GM21619 (cell line): ENCODE data around the gene TRAF7.
"Not testable (repeated sequence)": the region's sequence is repeated elsewhere in the genome, so short reads cannot be mapped to it uniquely, and the experiment has no call there.

Source experiments
- ATAC-seq: cut with Tn5 transposase; IDR thresholded peaks from one replicate; pipeline ENCODE4 v1.9.1; 2021; ENCODE audit not compliant: unreplicated experiment

TRAF7 gene

DNA sequence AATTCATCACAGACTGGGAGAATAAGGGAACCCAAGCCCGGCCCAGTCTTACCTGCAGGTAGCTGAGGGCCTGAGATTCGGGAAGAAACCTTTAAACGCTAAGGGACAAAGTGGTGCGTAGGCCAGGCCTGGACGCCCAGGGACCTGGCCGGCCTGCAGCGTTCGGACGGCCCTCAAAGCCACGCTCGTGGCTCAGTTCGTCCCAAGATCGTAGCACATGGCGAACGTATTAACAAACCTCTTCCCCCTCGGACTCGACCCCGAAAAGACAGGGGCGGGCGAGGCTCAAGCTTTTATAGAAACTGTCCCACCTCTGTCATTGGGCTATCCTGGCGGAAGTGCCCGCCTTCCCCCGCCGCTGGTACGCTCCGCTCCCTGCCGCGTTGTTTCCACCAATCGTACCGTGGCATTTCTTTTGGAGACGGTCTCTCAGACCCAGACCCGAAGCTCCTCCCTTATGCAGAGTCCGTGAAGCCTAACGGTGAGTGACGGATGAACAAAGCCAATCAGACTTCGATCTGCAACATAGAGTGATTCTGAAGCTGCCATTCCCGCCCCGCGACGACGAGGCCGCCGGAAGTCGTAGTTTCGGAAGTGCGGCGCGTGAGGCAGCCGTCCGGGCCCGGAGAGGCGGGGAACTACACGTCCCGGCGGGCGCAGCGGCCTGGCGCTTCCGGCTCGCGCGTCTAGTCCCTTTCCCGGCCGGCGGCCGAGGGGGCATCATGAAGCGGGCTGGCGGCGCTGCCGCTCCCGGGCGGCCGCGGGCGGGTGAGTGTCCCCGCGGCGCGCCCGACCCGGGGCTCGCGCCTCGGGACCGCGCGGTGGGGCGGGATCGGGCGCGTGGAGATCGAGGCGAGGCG is at the start of gene TRAF7:
TRAF7 (plus strand) TSS at position 692 of the 860 bp plus-strand sequence. CDS start 8,139 bp downstream, outside the sequence.
- ATAC-seq, result peak; percentile 85

DNA sequence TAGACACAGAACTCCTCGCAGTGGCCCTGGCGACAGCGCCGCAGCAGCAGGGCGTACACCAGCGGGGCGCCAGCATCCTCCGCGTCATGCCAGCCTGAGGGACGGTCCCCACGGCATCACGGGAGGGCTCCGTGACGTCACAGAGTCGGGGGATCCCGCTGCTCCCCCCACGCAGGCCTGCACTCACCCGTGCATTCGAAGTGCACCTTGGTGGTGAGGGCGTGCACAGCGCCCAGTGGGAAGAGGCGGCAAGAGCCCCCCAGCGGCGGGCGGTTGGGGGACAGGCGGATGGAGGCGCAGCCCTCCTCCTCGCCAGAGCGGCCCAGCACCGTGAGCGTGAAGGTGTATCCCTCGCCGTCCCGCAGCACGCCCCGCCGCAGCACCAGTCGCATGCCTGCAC is 49.4 kb upstream of the TRAF7 start:
- not testable (repeated sequence) for ATAC-seq

- ATAC-seq, result not testable (repeated sequence)
Measured at GRCh38 chr16:2107121-2107790, 48.3 kb upstream of the TRAF7 start.

DNA sequence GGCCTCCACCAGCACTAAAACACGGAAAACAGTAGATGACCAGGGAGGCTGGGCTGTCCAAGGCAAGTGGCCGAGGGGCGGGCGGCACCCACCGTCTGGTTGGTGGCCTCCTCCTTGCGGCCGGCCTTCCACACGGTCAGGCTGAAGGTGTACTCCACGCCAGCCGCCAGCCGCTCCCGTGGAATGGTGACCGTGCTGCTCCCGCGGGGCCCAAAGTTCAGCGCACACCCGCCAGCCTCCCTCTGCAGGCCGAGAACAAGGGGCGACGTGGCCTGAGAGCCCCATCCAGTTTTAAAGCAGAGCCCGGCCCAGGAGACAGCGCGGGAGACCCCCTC is 47.8 kb upstream of the TRAF7 start:
- ATAC-seq, result not testable (repeated sequence)

DNA sequence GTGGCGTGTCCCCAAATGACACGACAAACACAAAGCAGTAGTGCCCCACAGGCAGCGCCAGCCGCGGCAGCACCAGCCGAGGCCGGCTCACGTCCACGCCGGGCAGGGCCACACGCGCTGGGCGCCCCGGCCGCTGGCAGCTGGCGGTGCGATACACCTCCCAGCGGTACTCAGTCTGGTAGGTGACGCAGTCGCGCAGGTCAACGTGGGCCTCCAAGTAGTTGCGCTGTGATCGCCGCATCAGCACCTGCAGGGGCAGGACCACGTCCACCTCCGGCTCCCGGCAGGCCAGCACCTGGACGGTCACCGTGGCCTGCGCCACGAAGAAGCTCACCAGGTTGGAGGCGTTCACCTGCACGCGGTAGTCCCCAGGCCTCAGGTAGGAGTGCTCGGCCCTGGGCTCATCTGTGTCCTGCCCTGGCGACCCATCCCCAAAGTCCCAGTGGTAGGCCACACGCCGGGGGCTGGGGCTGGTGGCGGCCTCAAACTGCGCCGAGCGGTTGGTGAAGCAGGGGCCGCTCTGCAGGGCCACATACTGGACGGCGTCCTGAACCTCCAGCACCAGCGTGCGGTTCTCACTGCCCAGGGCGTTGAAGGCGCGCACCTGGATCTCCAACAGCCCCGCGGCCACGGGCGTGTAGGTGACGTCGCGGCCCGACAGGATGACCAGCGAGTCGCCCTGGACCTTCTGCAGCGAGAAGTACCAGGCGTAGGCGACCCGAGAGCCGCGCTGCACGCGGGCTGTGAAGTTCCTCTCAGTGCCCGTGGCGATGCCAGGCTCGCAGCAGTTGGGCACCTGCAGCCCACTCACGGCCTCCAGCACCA is 46.9 kb upstream of the TRAF7 start:
- ATAC-seq, result not testable (repeated sequence)

DNA sequence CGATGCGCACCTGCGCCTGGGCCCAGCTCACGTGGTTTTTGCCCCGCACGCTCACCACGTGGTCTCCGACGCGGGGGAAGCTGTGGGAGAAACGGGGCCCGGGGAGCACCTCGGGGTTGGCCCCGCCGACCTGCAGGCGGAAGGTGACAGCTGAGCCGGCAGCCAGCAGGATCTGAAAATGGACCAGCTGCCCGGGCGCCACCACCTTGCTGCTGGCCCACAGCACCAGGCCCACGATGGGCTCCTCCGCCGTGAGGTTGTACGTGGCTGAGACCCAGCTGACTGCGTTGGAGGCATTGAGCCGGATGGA is 46.4 kb upstream of the TRAF7 start:
- ATAC-seq, result not testable (repeated sequence)

DNA sequence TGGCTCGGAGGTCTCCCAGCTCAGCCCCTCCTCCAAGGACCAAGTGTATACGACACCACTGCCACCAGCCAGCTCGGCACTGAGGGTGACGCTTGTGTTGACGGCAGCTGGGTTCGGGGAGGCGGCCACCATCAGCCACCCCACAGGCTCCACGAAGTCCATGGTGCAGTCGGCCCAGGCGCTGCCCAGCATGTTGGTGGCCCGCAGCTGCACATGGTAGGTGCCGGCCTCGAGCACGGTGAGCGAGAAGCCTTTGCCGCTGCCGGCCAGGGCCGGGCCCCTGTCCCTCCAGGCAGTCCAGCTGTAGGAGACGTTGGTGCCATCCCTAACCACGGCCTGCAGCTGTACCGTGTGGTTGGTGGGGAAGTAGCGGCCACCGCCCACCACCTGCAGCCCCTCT is 45.7 kb upstream of the TRAF7 start:
- ATAC-seq, result not testable (repeated sequence)

DNA sequence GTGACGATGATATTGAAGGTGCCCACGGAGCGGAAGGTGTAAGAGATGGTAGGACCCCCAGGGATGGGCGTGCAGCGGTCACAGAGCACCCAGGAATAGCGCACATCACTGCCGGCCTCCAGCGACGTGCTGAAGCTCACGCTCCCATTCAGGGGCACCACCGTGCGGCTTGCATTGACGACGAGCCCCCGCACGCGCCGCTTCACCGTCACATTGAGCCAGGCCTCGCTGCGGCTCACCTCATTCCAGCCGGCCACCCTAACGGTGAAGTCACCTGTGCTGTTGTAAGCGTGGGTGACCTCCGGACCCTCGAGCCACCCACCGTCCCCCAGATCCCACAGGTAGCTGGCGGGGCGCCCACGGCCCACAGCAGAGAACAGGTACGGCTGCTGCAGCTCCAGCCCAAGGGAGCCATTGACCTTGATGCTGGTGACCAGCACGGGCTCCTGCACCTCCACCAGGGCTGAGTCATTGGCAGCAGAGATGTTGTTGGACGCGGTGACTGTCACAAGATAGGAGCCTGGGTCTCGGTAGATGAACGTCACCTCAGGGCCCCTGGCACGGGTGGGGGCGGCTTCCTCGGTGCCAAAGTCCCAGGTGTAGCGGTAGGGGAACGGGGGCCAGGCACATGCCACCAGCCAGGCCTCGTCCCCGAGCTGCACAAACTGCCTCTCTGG is 45.1 kb upstream of the TRAF7 start:
- not testable (repeated sequence) for ATAC-seq

- ATAC-seq, result not testable (repeated sequence)
Measured at GRCh38 chr16:2111009-2111353, 44.6 kb upstream of the TRAF7 start.

DNA sequence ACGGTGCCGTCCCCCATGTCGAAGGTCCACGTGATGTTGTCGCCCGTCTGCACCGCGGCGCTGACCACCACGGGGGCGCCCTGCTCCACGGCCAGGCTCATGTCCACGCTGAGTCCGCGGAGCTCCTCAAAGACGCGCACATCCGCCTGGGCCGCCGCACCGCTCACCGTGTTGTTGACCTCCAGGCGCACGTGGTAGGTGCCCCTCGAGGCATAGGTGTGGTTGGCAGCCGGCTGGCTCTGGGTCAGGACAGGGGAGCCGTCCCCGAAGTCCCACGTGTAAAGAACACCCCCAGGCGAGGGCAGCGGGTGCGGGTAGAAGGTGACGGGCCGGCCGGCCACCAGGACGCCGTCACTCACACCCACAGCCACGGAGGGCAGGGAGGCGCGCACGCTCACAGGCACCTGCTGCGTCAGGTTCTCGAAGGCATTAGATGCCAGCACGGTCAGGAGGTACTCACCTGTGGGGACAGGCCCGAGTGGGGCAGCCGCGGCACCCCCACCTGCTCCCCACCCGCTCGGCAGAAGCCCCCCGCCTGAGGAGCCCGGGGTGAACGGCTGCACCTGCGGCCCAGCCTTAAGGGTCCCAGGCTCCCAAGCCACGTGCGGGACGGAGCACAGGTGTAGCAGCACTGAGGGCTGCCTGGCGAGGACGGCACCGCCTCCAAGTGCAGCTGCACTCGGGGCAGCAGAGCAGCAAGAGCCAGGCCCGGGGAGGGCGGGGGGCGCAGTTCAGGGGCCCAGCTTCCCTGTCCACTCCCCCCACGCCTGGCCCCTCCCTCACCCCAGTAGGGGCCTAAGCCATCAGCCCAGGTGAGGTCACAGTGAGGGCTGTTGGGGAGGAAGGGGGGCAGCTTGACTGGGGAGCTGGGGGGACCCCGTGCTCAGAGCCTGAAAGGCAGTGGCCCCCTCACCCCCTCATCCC is 43.9 kb upstream of the TRAF7 start:
- not testable (repeated sequence) for ATAC-seq

DNA sequence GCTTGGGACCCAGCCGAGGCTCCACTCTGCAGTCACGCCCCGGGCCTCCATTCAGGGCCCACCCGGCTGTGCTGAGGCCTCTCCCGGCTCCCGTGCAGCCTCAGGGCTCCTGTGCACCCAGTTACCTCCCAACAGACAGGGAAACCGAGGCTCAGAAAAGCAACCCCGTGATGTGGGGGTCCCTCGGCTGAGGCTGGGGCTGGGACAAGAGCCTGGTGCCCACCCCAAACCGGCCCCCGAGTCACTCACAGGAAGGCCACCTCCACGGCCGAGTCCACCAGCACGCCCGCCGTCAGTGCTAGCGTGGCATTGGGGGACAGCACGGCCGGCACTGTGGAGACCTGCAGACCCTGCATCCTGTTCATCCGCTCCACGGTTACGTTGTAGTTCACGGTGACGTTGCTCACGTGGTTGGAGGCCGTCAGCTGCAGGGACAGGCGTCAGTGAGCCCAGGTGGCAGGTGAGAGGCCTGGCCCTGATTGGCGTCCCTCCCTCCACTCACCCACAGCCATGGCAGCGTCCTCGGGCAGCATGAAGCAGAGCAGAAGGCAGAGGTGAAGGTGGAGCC is 43.0 kb upstream of the TRAF7 start:
- ATAC-seq, result not testable (repeated sequence)

DNA sequence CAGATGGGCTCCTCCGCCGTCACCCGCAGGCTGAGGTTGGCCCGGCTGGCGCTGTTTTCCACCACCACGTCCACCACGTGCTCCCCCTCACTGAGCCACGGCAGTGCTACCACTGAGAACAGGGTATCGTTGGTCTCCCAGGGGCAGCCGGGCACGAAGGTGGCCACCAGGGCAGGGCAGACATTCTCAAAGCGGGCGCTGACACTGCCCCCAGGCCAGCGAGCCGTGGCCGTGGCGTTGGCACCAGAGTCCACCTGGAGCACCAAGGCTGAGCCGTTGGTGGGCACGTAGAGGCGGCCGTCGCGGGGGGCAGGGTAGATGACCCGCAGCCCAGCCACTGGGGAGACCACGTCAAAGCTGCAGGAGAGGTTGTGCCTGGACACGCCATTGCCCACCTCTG is 41.4 kb upstream of the TRAF7 start:
- ATAC-seq, result not testable (repeated sequence)

DNA sequence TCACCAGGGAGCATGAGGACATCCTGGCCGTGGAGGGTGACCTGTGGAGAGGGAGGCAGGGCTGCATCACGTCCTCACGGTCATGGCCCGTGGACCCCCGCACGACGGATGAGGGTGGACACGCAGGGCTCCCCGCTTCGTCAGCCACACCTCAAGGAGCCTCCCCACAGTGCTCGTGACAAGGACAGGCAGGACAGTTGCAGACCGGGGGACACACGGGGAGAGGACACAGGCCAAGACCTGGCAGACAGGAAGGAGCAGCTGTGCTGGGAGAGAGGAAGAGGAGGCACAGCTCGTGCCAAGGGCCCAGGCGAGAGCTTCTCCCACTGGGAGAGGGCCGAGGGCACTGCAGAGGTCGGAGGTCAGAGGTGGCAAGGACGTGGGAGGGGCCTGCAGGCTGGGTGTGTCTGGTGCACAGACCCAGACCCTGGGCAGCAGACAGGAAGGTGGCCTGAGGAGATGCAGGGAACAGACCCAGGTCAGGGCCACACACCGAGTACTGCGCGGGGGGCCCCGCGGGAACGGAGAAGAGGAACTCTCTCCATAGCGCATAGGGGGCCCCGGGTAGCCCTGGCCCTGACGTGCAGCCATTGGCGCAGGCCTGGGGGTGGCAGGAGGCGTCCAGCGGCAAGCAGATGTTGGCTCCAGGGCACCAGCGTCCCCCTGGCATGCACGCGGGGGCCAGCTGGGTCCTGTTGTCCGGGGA is 40.5 kb upstream of the TRAF7 start:
- not testable (repeated sequence) for ATAC-seq

DNA sequence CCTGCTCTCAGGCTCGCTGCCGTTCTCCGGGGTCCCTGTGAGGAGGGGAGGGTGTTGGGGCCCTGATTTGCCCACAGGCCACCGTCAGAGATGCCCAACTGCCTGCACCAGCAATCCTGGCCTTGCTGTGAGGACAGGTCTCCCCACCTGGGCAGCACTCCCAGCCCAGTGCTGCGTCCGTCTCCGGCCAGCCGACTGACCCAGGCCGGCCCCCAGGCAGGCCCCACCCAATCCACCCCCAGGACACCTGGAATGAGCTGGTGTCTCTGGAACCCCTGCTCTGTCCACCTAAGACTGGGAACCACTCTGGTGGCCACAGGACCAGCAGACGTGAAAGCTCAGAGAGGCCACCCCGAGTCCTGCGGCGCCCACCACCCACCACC is 40.0 kb upstream of the TRAF7 start:
- no peak for ATAC-seq

DNA sequence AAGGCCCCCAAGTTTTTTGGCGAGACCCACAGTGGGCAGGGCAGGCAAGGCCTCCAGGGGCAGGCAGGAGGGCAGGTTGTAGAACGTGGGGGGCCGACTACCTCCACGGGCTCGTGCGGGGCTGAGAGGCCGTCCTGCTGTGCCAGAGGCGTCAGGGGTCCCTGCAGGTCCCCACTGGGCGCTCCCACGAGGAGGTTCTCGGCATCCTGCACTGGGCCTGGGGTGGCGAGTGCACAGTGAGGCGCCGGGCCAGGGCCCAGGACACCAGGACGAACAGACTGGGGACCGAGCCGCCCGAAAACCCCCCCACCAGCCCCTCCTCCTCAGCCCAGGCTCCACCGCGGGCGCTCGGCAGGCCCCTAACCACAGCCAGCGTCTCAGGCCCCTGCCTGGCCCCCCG is 39.2 kb upstream of the TRAF7 start:
- ATAC-seq, result not testable (repeated sequence)

DNA sequence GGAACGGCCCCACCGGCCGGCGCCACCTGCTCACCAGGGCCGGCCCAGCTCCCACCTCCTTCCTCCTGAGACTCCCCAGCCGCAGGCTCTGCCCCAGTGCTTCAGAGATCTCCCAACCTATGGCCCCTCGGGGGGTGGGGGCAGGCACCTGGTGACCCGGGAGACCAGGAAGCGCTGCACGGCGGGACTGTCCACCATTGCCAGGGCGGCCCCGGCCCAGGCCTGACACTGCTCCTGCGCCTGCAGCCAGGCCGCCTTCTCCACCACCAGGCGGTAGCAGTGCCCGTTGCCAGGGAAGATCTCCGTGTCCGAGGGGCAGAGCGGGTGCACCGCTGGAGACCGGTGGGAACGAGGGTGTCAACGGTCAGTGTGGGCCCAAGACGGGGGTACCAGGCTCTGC is 38.2 kb upstream of the TRAF7 start:
- not testable (repeated sequence) for ATAC-seq

GRCh38 chr16:2117960-2118722 is 37.4 kb upstream of the TRAF7 start:
- ATAC-seq, result not testable (repeated sequence)

GRCh38 chr16:2121325-2121724 is 34.3 kb upstream of the TRAF7 start:
- not testable (repeated sequence) for ATAC-seq
